Endothelial cell of umbilical vein (primary cell): ENCODE data around the gene MDFIC. TPM values are rescaled to one million over a fixed set of nuclear protein-coding genes. Genes with fewer than 3 reads are reported as not detected.

Experiments
- BruUV-seq: library from RNA; stranded (reverse); fragments of 400-500 nt; replicated peaks from 2 replicates; lab custom pipeline; 2021; lab: Mats Ljungman, UMichigan
- CTCF ChIA-PET: fragments of 300-600, 350-600 bp; sonication (Branson Sonifier 250); formaldehyde crosslinking; loops from one replicate; lab custom pipeline; 2021; ENCODE audit warnings: antibody characterized with exemption, inconsistent platforms; lab: Charles Lee
- POLR2A ChIA-PET: fragments of 300-600, 350-600 bp; sonication (Branson Sonifier 250); formaldehyde crosslinking; loops from one replicate; lab custom pipeline; 2021; ENCODE audit warnings: antibody characterized with exemption, inconsistent platforms; lab: Charles Lee
- DNase-seq: peaks from one replicate; pipeline ENCODE4 v3.0.0-alpha.2; 2011; ENCODE audit warnings: low read depth, low spot score
- FAIRE-seq: peaks from 2 replicates; lab custom pipeline; 2011; peaks lifted over from hg19 to GRCh38; lab: Jason Lieb, UNC
- H2AFZ ChIP-seq: 2 replicates; pipeline ENCODE4 v1.6.0; 2012; ENCODE audit warnings: low read depth, low read length, control low read depth, inconsistent platforms
- H3K27ac ChIP-seq: 2 replicates; pipeline ENCODE4 v1.5.1; 2011; ENCODE audit warnings: low read depth, mild to moderate bottlenecking, control low read depth, low read length, moderate library complexity; ENCODE audit not compliant: insufficient read depth
- H3K27me3 ChIP-seq, 2 experiments: 2 replicates each; pipeline versions ENCODE4 v1.6.0 to v1.6.1; 2011; ENCODE audit warnings: low read length in 2 of 2, mixed read lengths in 1 of 2; ENCODE audit not compliant: control insufficient read depth in 2 of 2, insufficient read depth in 2 of 2
- H3K36me3 ChIP-seq, 2 experiments: 2 replicates in 1 of 2; 3 replicates in 1 of 2; pipeline ENCODE4 v1.5.1; 2011; ENCODE audit warnings: low read length in 2 of 2, mild to moderate bottlenecking in 1 of 2, moderate library complexity in 1 of 2; ENCODE audit not compliant: control insufficient read depth in 2 of 2, insufficient read depth in 2 of 2; ENCODE audit errors: extremely low read depth in 1 of 2
- H3K4me1 ChIP-seq: 3 replicates; pipeline ENCODE4 v1.5.1; 2011; ENCODE audit warnings: mild to moderate bottlenecking, low read length; ENCODE audit not compliant: control insufficient read depth, insufficient read depth; ENCODE audit errors: extremely low read depth
- H3K4me2 ChIP-seq: 2 replicates; pipeline ENCODE4 v1.6.1; 2011; ENCODE audit warnings: low read length, control low read depth, mixed read lengths; ENCODE audit not compliant: insufficient read depth
- H3K4me3 ChIP-seq, 3 experiments: fragments of 200-600 bp in 1 of 3; sonication (generic), shearing (Covaris generic) in 1 of 3; replicated peaks in 1 of 3; 2 replicates each; pipeline ENCODE4 v1.5.1; 2011 to 2016; ENCODE audit warnings: control low read depth in 3 of 3, low read length in 3 of 3, mild to moderate bottlenecking in 2 of 3, inconsistent platforms in 1 of 3, low read depth in 1 of 3, moderate library complexity in 1 of 3; ENCODE audit not compliant: insufficient read depth in 1 of 3
- H3K79me2 ChIP-seq: 2 replicates; pipeline ENCODE4 v1.6.0; 2012; ENCODE audit warnings: low read length, inconsistent platforms; ENCODE audit not compliant: control insufficient read depth, insufficient read depth
- H3K9ac ChIP-seq: replicated peaks from 2 replicates; pipeline ENCODE3; 2011; ENCODE audit warnings: low read length, control low read depth; ENCODE audit not compliant: insufficient read depth; ENCODE audit errors: extremely low read depth
- H3K9me1 ChIP-seq: replicated peaks from 3 replicates; pipeline ENCODE4 v1.6.0; 2011; ENCODE audit warnings: mild to moderate bottlenecking, low read length; ENCODE audit not compliant: control insufficient read depth, insufficient read depth; ENCODE audit errors: extremely low read depth
- H3K9me3 ChIP-seq: replicated peaks from 2 replicates; pipeline ENCODE4 v1.5.1; 2012; ENCODE audit warnings: low read length, inconsistent platforms; ENCODE audit not compliant: control insufficient read depth, insufficient read depth
- H4K20me1 ChIP-seq: replicated peaks from 2 replicates; pipeline ENCODE3; 2011; ENCODE audit warnings: mild to moderate bottlenecking, low read length; ENCODE audit not compliant: control insufficient read depth, insufficient read depth; ENCODE audit errors: extremely low read depth
- EZH2 ChIP-seq: IDR thresholded peaks from 2 replicates; pipeline ENCODE4 v1.6.1; 2012; ENCODE audit warnings: borderline replicate concordance, low read depth, mild to moderate bottlenecking, moderate library complexity, low read length, inconsistent platforms; ENCODE audit not compliant: severe bottlenecking
- FOS ChIP-seq: IDR thresholded peaks from 2 replicates; pipeline ENCODE4 v1.6.1; 2011; ENCODE audit warnings: mild to moderate bottlenecking, low read length, moderate library complexity, borderline replicate concordance; ENCODE audit not compliant: insufficient read depth
- GATA2 ChIP-seq: IDR thresholded peaks from 2 replicates; pipeline ENCODE4 v1.7.0; 2011; ENCODE audit warnings: low read depth, mild to moderate bottlenecking, moderate library complexity, mixed read lengths, low read length; ENCODE audit not compliant: insufficient read length, insufficient read depth
- JUN ChIP-seq: IDR thresholded peaks from 2 replicates; pipeline ENCODE4 v1.6.1; 2011; ENCODE audit warnings: borderline replicate concordance, low read depth; ENCODE audit not compliant: insufficient read length, insufficient read depth
- MYC ChIP-seq: IDR thresholded peaks from one replicate; pipeline ENCODE4 v1.6.1; 2011; ENCODE audit warnings: mild to moderate bottlenecking, low read depth, low read length
- POLR2A ChIP-seq: IDR thresholded peaks from 2 replicates; pipeline ENCODE4 v1.6.1; 2012; ENCODE audit warnings: low read depth, mild to moderate bottlenecking, control low read depth, low read length
- POLR2AphosphoS5 ChIP-seq: IDR thresholded peaks from 2 replicates; pipeline ENCODE4 v1.6.1; 2012; ENCODE audit warnings: low read depth, mild to moderate bottlenecking, control low read depth, low read length, moderate library complexity; ENCODE audit not compliant: insufficient read depth
- dilution Hi-C: fragments of 300-500 bp; cut with MboI; formaldehyde crosslinking; loops from one replicate; pipeline ENCODE4 v1.15.0; 2019; ENCODE audit warnings: low sequenced_read_pairs; ENCODE audit not compliant: extremely low pct_ligation_motif_present
- intact Hi-C: fragments of 100-400 bp; cut with micrococcal nuclease; formaldehyde crosslinking; loops from one replicate; pipeline ENCODE4 v1.10.0; 2022
- polyA plus RNA-seq, 4 experiments: library from polyadenylated mRNA; depleted of rRNA in 3 of 4; stranded (reverse) in 3 of 4; unstranded in 1 of 4; fragments of >200 nt; gene quantifications; 2 replicates each; pipeline versions ENCODE4 v1.2.1 to v1.2.3, GENCODE V29; 2011 to 2012; ENCODE audit warnings: missing spikeins in 1 of 4
- total RNA-seq: library from RNA; stranded (reverse); gene quantifications from 2 replicates; pipeline ENCODE4 v1.2.3, GENCODE V29; 2021
- TF ChIP-seq, protein P1 (sequence below), 2 donors: IDR thresholded peaks; 1 replicate in 1 of 2; 2 replicates in 1 of 2; pipeline ENCODE4 v1.5.1; 2011; ENCODE audit warnings: low read length in 2 of 2, mild to moderate bottlenecking in 2 of 2, moderate library complexity in 2 of 2, control low read depth in 1 of 2, inconsistent platforms in 1 of 2, low read depth in 1 of 2; ENCODE audit not compliant: insufficient read depth in 1 of 2; ENCODE audit errors: extremely low read depth in 1 of 2
- TF ChIP-seq, protein P2 (sequence below): IDR thresholded peaks from 2 replicates; pipeline ENCODE4 v1.6.1; 2011; ENCODE audit not compliant: insufficient read depth, insufficient read length

Gene MDFIC
- total and polyA plus RNA-seq, 2 donors (not counting 3 experiments of a cell fraction or from before 2014, with no cell fraction given), result 6.5 to 14.2 TPM

- no peaks in the 10 kb centered on the region for H3K27me3 ChIP-seq
- BruUV-seq, result no TSS peak
- no peak overlapping the region for H3K4me3 ChIP-seq
- dilution Hi-C loops (no loop called here), intact Hi-C loops (no loop called here)
- no peaks in the 10 kb centered on the region for H3K4me1 ChIP-seq
- no peak for DNase-seq
- peak overlapping the region; percentile 17 for H2AFZ ChIP-seq
- TF ChIP-seq FOS, result no peak
- TF ChIP-seq GATA2, result no peak
- TF ChIP-seq POLR2A, result no peak
- no peak for TF ChIP-seq EZH2
- TF ChIP-seq, protein P1, sequence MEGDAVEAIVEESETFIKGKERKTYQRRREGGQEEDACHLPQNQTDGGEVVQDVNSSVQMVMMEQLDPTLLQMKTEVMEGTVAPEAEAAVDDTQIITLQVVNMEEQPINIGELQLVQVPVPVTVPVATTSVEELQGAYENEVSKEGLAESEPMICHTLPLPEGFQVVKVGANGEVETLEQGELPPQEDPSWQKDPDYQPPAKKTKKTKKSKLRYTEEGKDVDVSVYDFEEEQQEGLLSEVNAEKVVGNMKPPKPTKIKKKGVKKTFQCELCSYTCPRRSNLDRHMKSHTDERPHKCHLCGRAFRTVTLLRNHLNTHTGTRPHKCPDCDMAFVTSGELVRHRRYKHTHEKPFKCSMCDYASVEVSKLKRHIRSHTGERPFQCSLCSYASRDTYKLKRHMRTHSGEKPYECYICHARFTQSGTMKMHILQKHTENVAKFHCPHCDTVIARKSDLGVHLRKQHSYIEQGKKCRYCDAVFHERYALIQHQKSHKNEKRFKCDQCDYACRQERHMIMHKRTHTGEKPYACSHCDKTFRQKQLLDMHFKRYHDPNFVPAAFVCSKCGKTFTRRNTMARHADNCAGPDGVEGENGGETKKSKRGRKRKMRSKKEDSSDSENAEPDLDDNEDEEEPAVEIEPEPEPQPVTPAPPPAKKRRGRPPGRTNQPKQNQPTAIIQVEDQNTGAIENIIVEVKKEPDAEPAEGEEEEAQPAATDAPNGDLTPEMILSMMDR (IDR thresholded peaks at IDR 0.05; ENCODE audit: extremely low read depth in 1 of 2, insufficient read depth in 1 of 2, low read depth in 1 of 2, low read length in 2 of 2), result no peak
- no peak for TF ChIP-seq JUN
- TF ChIP-seq, protein P2, sequence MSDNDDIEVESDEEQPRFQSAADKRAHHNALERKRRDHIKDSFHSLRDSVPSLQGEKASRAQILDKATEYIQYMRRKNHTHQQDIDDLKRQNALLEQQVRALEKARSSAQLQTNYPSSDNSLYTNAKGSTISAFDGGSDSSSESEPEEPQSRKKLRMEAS, result no peak
- TF ChIP-seq POLR2AphosphoS5, result no peak
- TF ChIP-seq MYC, result no peak
- H3K79me2 ChIP-seq, result no peaks in the 10 kb centered on the region
- CTCF ChIA-PET, result interaction anchor here (0.6 to 1.2 kb wide), 4 partner anchors 21 to 663 kb away, joined by 3 to 4 read pairs (median 3); no protein-coding TSS in a partner anchor
- POLR2A ChIA-PET, result no interaction called here
- no peak for FAIRE-seq
- no peak overlapping the region for H3K4me2 ChIP-seq
- no peaks in the 10 kb centered on the region for H3K9me1 ChIP-seq
- H3K36me3 ChIP-seq, result no peaks in the 10 kb centered on the region
- no peak overlapping the region for H3K9ac ChIP-seq
- no peaks in the 10 kb centered on the region for H4K20me1 ChIP-seq
- H3K9me3 ChIP-seq, result no peaks in the 10 kb centered on the region
- no peak overlapping the region for H3K27ac ChIP-seq
Measured at GRCh38 chr7:114943953-114944744, 22.3 kb downstream of the MDFIC start.
